HepG2 (cell line): Measurements from ENCODE around the gene HRG. TPM values are rescaled to one million over a fixed set of nuclear protein-coding genes. Genes with fewer than 3 reads are reported as not detected.
A peak's percentile ranks its signal among the peaks of the same experiment; 100 is the strongest.

Source experiments
- E2F1 ChIP-seq: sonication (generic); formaldehyde crosslinking; IDR thresholded peaks from 2 replicates; pipeline ENCODE4 v1.5.0; 2020; ENCODE audit warnings: missing genetic modification reagents
- HOXD1 ChIP-seq: sonication (generic); formaldehyde crosslinking; IDR thresholded peaks from 2 replicates; pipeline ENCODE4 v1.5.0; 2020; ENCODE audit warnings: missing genetic modification reagents
- ISX ChIP-seq: sonication (generic); formaldehyde crosslinking; conservative IDR thresholded peaks from 2 replicates; pipeline ENCODE4 v1.5.0; 2020; ENCODE audit warnings: missing genetic modification reagents
- KMT2A ChIP-seq: sonication (generic); formaldehyde crosslinking; IDR thresholded peaks from 2 replicates; pipeline ENCODE4 v1.4.0; 2020; ENCODE audit warnings: missing genetic modification reagents
- MEIS1 ChIP-seq: sonication (generic); formaldehyde crosslinking; IDR thresholded peaks from 2 replicates; pipeline ENCODE4 v1.9.0; 2021; ENCODE audit warnings: mild to moderate bottlenecking, missing genetic modification reagents, moderate library complexity, borderline replicate concordance
- SRSF9 ChIP-seq: fragments of 200-400 bp; formaldehyde crosslinking; IDR thresholded peaks from 2 replicates; pipeline ENCODE4 v1.6.1; 2018; ENCODE audit warnings: borderline replicate concordance, mild to moderate bottlenecking, low read depth, low read length; ENCODE audit not compliant: insufficient read depth, poor library complexity, severe bottlenecking
- YEATS2 ChIP-seq: sonication (generic); formaldehyde crosslinking; IDR thresholded peaks from 2 replicates; pipeline ENCODE4 v1.4.0; 2020; ENCODE audit warnings: missing genetic modification reagents, borderline replicate concordance
- ZNF142 ChIP-seq: sonication (generic); formaldehyde crosslinking; IDR thresholded peaks from 2 replicates; pipeline ENCODE4 v1.4.0; 2020; ENCODE audit warnings: missing genetic modification reagents
- ZNF296 ChIP-seq: sonication (generic); formaldehyde crosslinking; conservative IDR thresholded peaks from 2 replicates; pipeline ENCODE4 v1.5.0; 2020; ENCODE audit warnings: mild to moderate bottlenecking, missing genetic modification reagents
- ZNF580 ChIP-seq: IDR thresholded peaks from 2 replicates; pipeline ENCODE4 v1.6.1; 2016; ENCODE audit warnings: low read depth, borderline replicate concordance
- ZNF772 ChIP-seq: sonication (generic); formaldehyde crosslinking; IDR thresholded peaks from 2 replicates; pipeline ENCODE4 v1.5.0; 2020; ENCODE audit warnings: mild to moderate bottlenecking, missing genetic modification reagents
- polyA plus RNA-seq, 8 experiments: library from polyadenylated mRNA; depleted of rRNA in 3 of 8; stranded (reverse) in 7 of 8; unstranded in 1 of 8; fragments of >200 nt; fragmentation: Illumina TruSeq in 4 of 8; extraction: Trizol in 4 of 8; gene quantifications; 2 replicates each; pipeline versions ENCODE4 v1.2.1 to v1.2.3, GENCODE V29; 2011 to 2016; ENCODE audit warnings: low read depth in 4 of 8, missing spikeins in 1 of 8, mixed read lengths in 1 of 8; ENCODE audit not compliant: insufficient read depth in 1 of 8
- total RNA-seq, 5 experiments: library from RNA; depleted of rRNA; stranded (reverse); fragments of >200 nt; fragmentation: Illumina TruSeq; extraction: Trizol; gene quantifications; 2 replicates each; pipeline ENCODE4 v1.2.3, GENCODE V29; 2016; ENCODE audit warnings: low read depth in 1 of 5
- TF ChIP-seq, protein P1 (sequence below): sonication (generic); formaldehyde crosslinking; IDR thresholded peaks from 2 replicates; pipeline ENCODE4 v1.8.0; 2022; ENCODE audit warnings: missing genetic modification reagents, mild to moderate bottlenecking, moderate library complexity, borderline replicate concordance
- TF ChIP-seq, protein P2 (sequence below): sonication (generic); formaldehyde crosslinking; IDR thresholded peaks from 2 replicates; pipeline ENCODE4 v1.4.0; 2020; ENCODE audit warnings: mild to moderate bottlenecking, missing genetic modification reagents
- TF ChIP-seq, protein P3 (sequence below): sonication (generic); formaldehyde crosslinking; IDR thresholded peaks from 2 replicates; pipeline ENCODE4 v1.9.0; 2022; ENCODE audit warnings: missing genetic modification reagents, mild to moderate bottlenecking, borderline replicate concordance
- TF ChIP-seq, protein P4 (sequence below): IDR thresholded peaks from 2 replicates; pipeline ENCODE4 v1.6.1; 2012; ENCODE audit warnings: inconsistent platforms

The HRG gene
- total and polyA plus RNA-seq, 2 of the 13 experiments (the other 11 are each of a cell fraction or from before 2014, with no cell fraction given) = 0.09 to 0.11 TPM

GRCh38 chr3:186630950-186631641 lies 34.7 kb upstream of the HRG start (continued):
- TF ChIP-seq ZNF142 (CRISPR knock-in tag) (no peak), ZNF580 (no peak), ISX (CRISPR knock-in tag) (no peak), YEATS2 (CRISPR knock-in tag) (no peak; the same call in 1 of the 2 replicates), MEIS1 (CRISPR knock-in tag) (no peak; the same call in 1 of the 2 replicates), ZNF296 (no peak), ZNF772 (CRISPR knock-in tag) (peak; percentile 75; the same call in 1 of the 2 replicates), SRSF9 (no peak), HOXD1 (CRISPR knock-in tag) (no peak), E2F1 (CRISPR knock-in tag) (no peak; the same call in 1 of the 2 replicates), KMT2A (CRISPR knock-in tag) (0 out of 2 replicates have a peak, but pooled peaks have one; percentile 37)
- TF ChIP-seq, protein P1, sequence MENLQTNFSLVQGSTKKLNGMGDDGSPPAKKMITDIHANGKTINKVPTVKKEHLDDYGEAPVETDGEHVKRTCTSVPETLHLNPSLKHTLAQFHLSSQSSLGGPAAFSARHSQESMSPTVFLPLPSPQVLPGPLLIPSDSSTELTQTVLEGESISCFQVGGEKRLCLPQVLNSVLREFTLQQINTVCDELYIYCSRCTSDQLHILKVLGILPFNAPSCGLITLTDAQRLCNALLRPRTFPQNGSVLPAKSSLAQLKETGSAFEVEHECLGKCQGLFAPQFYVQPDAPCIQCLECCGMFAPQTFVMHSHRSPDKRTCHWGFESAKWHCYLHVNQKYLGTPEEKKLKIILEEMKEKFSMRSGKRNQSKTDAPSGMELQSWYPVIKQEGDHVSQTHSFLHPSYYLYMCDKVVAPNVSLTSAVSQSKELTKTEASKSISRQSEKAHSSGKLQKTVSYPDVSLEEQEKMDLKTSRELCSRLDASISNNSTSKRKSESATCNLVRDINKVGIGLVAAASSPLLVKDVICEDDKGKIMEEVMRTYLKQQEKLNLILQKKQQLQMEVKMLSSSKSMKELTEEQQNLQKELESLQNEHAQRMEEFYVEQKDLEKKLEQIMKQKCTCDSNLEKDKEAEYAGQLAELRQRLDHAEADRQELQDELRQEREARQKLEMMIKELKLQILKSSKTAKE = peak; percentile 82
- TF ChIP-seq, protein P2, sequence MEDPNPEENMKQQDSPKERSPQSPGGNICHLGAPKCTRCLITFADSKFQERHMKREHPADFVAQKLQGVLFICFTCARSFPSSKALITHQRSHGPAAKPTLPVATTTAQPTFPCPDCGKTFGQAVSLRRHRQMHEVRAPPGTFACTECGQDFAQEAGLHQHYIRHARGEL = no peak
- TF ChIP-seq, protein P3, sequence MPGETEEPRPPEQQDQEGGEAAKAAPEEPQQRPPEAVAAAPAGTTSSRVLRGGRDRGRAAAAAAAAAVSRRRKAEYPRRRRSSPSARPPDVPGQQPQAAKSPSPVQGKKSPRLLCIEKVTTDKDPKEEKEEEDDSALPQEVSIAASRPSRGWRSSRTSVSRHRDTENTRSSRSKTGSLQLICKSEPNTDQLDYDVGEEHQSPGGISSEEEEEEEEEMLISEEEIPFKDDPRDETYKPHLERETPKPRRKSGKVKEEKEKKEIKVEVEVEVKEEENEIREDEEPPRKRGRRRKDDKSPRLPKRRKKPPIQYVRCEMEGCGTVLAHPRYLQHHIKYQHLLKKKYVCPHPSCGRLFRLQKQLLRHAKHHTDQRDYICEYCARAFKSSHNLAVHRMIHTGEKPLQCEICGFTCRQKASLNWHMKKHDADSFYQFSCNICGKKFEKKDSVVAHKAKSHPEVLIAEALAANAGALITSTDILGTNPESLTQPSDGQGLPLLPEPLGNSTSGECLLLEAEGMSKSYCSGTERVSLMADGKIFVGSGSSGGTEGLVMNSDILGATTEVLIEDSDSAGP (CRISPR knock-in tag) = peak; percentile 21; the same call in 1 of the 2 replicates
- TF ChIP-seq, protein P4, sequence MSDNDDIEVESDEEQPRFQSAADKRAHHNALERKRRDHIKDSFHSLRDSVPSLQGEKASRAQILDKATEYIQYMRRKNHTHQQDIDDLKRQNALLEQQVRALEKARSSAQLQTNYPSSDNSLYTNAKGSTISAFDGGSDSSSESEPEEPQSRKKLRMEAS = 0 out of 2 replicates have a peak, but pooled peaks have one; percentile 25
